HepG2 (cell line): ENCODE results near the gene SSPN. TPM values are rescaled to one million over a fixed set of nuclear protein-coding genes. Genes with fewer than 3 reads are reported as not detected.
A peak's percentile ranks its signal among the peaks of the same experiment; 100 is the strongest.

Source experiments
- ARID2 ChIP-seq: sonication (generic); formaldehyde crosslinking; IDR thresholded peaks from 2 replicates; pipeline ENCODE4 v1.8.1; 2022; ENCODE audit warnings: mild to moderate bottlenecking, missing genetic modification reagents, borderline replicate concordance
- ARNTL ChIP-seq: sonication (generic); formaldehyde crosslinking; IDR thresholded peaks from 2 replicates; pipeline ENCODE4 v1.4.0; 2020; ENCODE audit warnings: mild to moderate bottlenecking, missing genetic modification reagents
- ATF1 ChIP-seq: IDR thresholded peaks from 2 replicates; pipeline ENCODE4 v1.6.1; 2016; ENCODE audit warnings: mild to moderate bottlenecking, control low read depth
- DNMT3B ChIP-seq: conservative IDR thresholded peaks from 2 replicates; pipeline ENCODE4 v1.6.1; 2016; ENCODE audit warnings: missing biosample characterization, control low read depth
- GATAD1 ChIP-seq: IDR thresholded peaks from 2 replicates; pipeline ENCODE4 v1.6.1; 2016; ENCODE audit warnings: missing genetic modification reagents, missing compliant biosample characterization
- HNRNPUL1 ChIP-seq: fragments of 200-400 bp; formaldehyde crosslinking; IDR thresholded peaks from 2 replicates; pipeline ENCODE4 v1.6.1; 2017; ENCODE audit warnings: low read depth, mild to moderate bottlenecking, low read length, moderate library complexity
- KLF13 ChIP-seq: sonication (generic); formaldehyde crosslinking; IDR thresholded peaks from 2 replicates; pipeline ENCODE4 v1.4.0; 2020; ENCODE audit warnings: mild to moderate bottlenecking, missing genetic modification reagents
- KLF16 ChIP-seq, 2 experiments: sonication (generic) in 1 of 2; formaldehyde crosslinking in 1 of 2; IDR thresholded peaks; 2 replicates each; pipeline versions ENCODE4 v1.6.1 to v1.8.0; 2016 to 2023; ENCODE audit warnings: missing genetic modification reagents in 2 of 2, missing compliant biosample characterization in 1 of 2
- NFYB ChIP-seq: sonication (generic); formaldehyde crosslinking; IDR thresholded peaks from 2 replicates; pipeline ENCODE4 v1.4.0; 2020; ENCODE audit warnings: missing genetic modification reagents
- NPAS2 ChIP-seq: sonication (generic); formaldehyde crosslinking; IDR thresholded peaks from 2 replicates; pipeline ENCODE4 v1.8.0; 2022; ENCODE audit warnings: mild to moderate bottlenecking, missing genetic modification reagents, borderline replicate concordance
- SNAPC2 ChIP-seq: sonication (generic); formaldehyde crosslinking; IDR thresholded peaks from 2 replicates; pipeline ENCODE4 v1.8.1; 2022; ENCODE audit warnings: mild to moderate bottlenecking, missing genetic modification reagents
- SOX5 ChIP-seq: IDR thresholded peaks from 2 replicates; pipeline ENCODE4 v1.6.1; 2016; ENCODE audit warnings: borderline replicate concordance
- SP4 ChIP-seq: sonication (generic); formaldehyde crosslinking; IDR thresholded peaks from 2 replicates; pipeline ENCODE4 v1.8.1; 2023; ENCODE audit warnings: mild to moderate bottlenecking, missing genetic modification reagents
- SP5 ChIP-seq: IDR thresholded peaks from 2 replicates; pipeline ENCODE4 v1.6.1; 2016; ENCODE audit warnings: low read depth, borderline replicate concordance
- TEAD2 ChIP-seq: sonication (generic); formaldehyde crosslinking; IDR thresholded peaks from 2 replicates; pipeline ENCODE4 v1.9.0; 2021; ENCODE audit warnings: missing genetic modification reagents
- THAP11 ChIP-seq: IDR thresholded peaks from 2 replicates; pipeline ENCODE4 v1.6.1; 2016; ENCODE audit warnings: missing biosample characterization, missing genetic modification reagents
- THRA ChIP-seq: sonication (generic); formaldehyde crosslinking; IDR thresholded peaks from 2 replicates; pipeline ENCODE4 v1.4.0; 2020; ENCODE audit warnings: missing genetic modification reagents, borderline replicate concordance
- ZBTB2 ChIP-seq: sonication (generic); formaldehyde crosslinking; IDR thresholded peaks from 2 replicates; pipeline ENCODE4 v1.8.0; 2022; ENCODE audit warnings: low read depth, missing genetic modification reagents
- ZBTB25 ChIP-seq: IDR thresholded peaks from 2 replicates; pipeline ENCODE4 v1.6.1; 2018; ENCODE audit warnings: missing genetic modification reagents
- ZBTB34 ChIP-seq: sonication (generic); formaldehyde crosslinking; IDR thresholded peaks from 2 replicates; pipeline ENCODE4 v1.8.0; 2022; ENCODE audit warnings: mild to moderate bottlenecking, missing genetic modification reagents
- ZC3H13 ChIP-seq: sonication (generic); formaldehyde crosslinking; IDR thresholded peaks from 2 replicates; pipeline ENCODE4 v1.8.1; 2023; ENCODE audit warnings: mild to moderate bottlenecking, missing genetic modification reagents, moderate library complexity
- ZKSCAN8 ChIP-seq: IDR thresholded peaks from 2 replicates; pipeline ENCODE4 v1.6.1; 2016; ENCODE audit warnings: borderline replicate concordance, missing genetic modification reagents, missing compliant biosample characterization
- ZNF256 ChIP-seq: sonication (generic); formaldehyde crosslinking; conservative IDR thresholded peaks from 2 replicates; pipeline ENCODE4 v1.4.0; 2020; ENCODE audit warnings: missing genetic modification reagents
- ZNF383 ChIP-seq: sonication (generic); formaldehyde crosslinking; IDR thresholded peaks from 2 replicates; pipeline ENCODE4 v1.4.0; 2020; ENCODE audit warnings: missing genetic modification reagents, mild to moderate bottlenecking, borderline replicate concordance
- ZNF589 ChIP-seq: sonication (generic); formaldehyde crosslinking; conservative IDR thresholded peaks from 2 replicates; pipeline ENCODE4 v1.8.0; 2022; ENCODE audit warnings: mild to moderate bottlenecking, moderate library complexity, missing genetic modification reagents
- ZNF672 ChIP-seq: sonication (generic); formaldehyde crosslinking; IDR thresholded peaks from 2 replicates; pipeline ENCODE4 v1.8.1; 2022; ENCODE audit warnings: missing genetic modification reagents
- ZNF776 ChIP-seq: sonication (generic); formaldehyde crosslinking; IDR thresholded peaks from 2 replicates; pipeline ENCODE4 v1.4.0; 2020; ENCODE audit warnings: mild to moderate bottlenecking, missing genetic modification reagents
- polyA plus RNA-seq, 8 experiments: library from polyadenylated mRNA; depleted of rRNA in 3 of 8; stranded (reverse) in 7 of 8; unstranded in 1 of 8; fragments of >200 nt; fragmentation: Illumina TruSeq in 4 of 8; extraction: Trizol in 4 of 8; gene quantifications; 2 replicates each; pipeline versions ENCODE4 v1.2.1 to v1.2.3, GENCODE V29; 2011 to 2016; ENCODE audit warnings: low read depth in 4 of 8, missing spikeins in 1 of 8, mixed read lengths in 1 of 8; ENCODE audit not compliant: insufficient read depth in 1 of 8
- total RNA-seq, 5 experiments: library from RNA; depleted of rRNA; stranded (reverse); fragments of >200 nt; fragmentation: Illumina TruSeq; extraction: Trizol; gene quantifications; 2 replicates each; pipeline ENCODE4 v1.2.3, GENCODE V29; 2016; ENCODE audit warnings: low read depth in 1 of 5

SSPN gene
- total and polyA plus RNA-seq, 2 of the 13 experiments (the other 11 are each of a cell fraction or from before 2014, with no cell fraction given), result not detected

GRCh38 chr12:26274441-26275312 is 79.3 kb downstream of the SSPN start (continued):
- no peak for TF ChIP-seq SNAPC2 (CRISPR knock-in tag)
- 0 out of 2 replicates have a peak, but pooled peaks have one; percentile 28 for TF ChIP-seq DNMT3B (CRISPR knock-in tag)
- peak; percentile 74 for TF ChIP-seq THRA (CRISPR knock-in tag)
- TF ChIP-seq THAP11 (CRISPR knock-in tag), result peak; percentile 73
- no peak for TF ChIP-seq ZNF672 (CRISPR knock-in tag)
- TF ChIP-seq KLF13, result no peak
- TF ChIP-seq ZNF589 (CRISPR knock-in tag), result no peak
- no peak for TF ChIP-seq ARID2 (CRISPR knock-in tag)
- TF ChIP-seq SP4 (CRISPR knock-in tag), result no peak
- TF ChIP-seq ZKSCAN8 (CRISPR knock-in tag), result peak; percentile 91
- TF ChIP-seq ZC3H13 (CRISPR knock-in tag), result no peak
- TF ChIP-seq HNRNPUL1, result no peak
- TF ChIP-seq ZBTB25 (CRISPR knock-in tag), result peak; percentile 76
- no peak for TF ChIP-seq ZBTB34 (CRISPR knock-in tag)
- no peak for TF ChIP-seq ZNF383 (CRISPR knock-in tag)
- TF ChIP-seq ZNF776 (CRISPR knock-in tag), result no peak
- TF ChIP-seq ZBTB2 (CRISPR knock-in tag), result no peak
- TF ChIP-seq NFYB (CRISPR knock-in tag), result no peak
- TF ChIP-seq KLF16 (CRISPR knock-in tag; IDR thresholded peaks at IDR 0.05), result peak in 1 of 2 experiments; percentile 71; a peak in 1 of 4 replicates
- no peak for TF ChIP-seq ATF1 (CRISPR knock-in tag)
- TF ChIP-seq ARNTL (CRISPR knock-in tag), result no peak
- peak; percentile 82 for TF ChIP-seq SOX5 (CRISPR knock-in tag)
- TF ChIP-seq GATAD1, result peak; percentile 57; the same call in 1 of the 2 replicates
- TF ChIP-seq TEAD2, result no peak
- TF ChIP-seq SP5 (CRISPR knock-in tag), result 0 out of 2 replicates have a peak, but pooled peaks have one; percentile 18
- no peak for TF ChIP-seq ZNF256 (CRISPR knock-in tag)
- TF ChIP-seq NPAS2, result no peak
